Tibial nerve (tissue), 4 donors: ENCODE measurements around the gene FLRT2. TPM values are rescaled to one million over a fixed set of nuclear protein-coding genes. Genes with fewer than 3 reads are reported as not detected.

ENCODE experiments used
- DNase-seq, 2 donors: peaks; one replicate each; pipeline ENCODE4 v3.0.0-alpha.2; 2019; ENCODE audit warnings: low spot score in 2 of 2
- H3K27ac ChIP-seq, 4 donors: fragments of 200-600 bp; sonication (generic) in 3 of 4; one replicate each; pipeline ENCODE4 v1.5.1; 2017 to 2019; ENCODE audit warnings: mild to moderate bottlenecking in 1 of 4
- H3K27me3 ChIP-seq, 2 donors: fragments of 200-600 bp; sonication (generic) in 1 of 2; one replicate each; pipeline versions ENCODE4 v1.5.1 to v1.6.0; 2017 to 2019
- H3K36me3 ChIP-seq, 3 donors: fragments of 200-600 bp; sonication (generic); one replicate each; pipeline ENCODE4 v1.5.1; 2018 to 2019
- H3K4me1 ChIP-seq, 4 donors: fragments of 200-600 bp; sonication (generic) in 3 of 4; one replicate each; pipeline ENCODE4 v1.5.1; 2017 to 2019
- H3K4me3 ChIP-seq, 4 donors: fragments of 200-600 bp; sonication (generic) in 3 of 4; one replicate each; pipeline ENCODE4 v1.5.1; 2017 to 2019; ENCODE audit warnings: mild to moderate bottlenecking in 1 of 4, moderate library complexity in 1 of 4
- H3K9me3 ChIP-seq, 4 donors: fragments of 200-600 bp; sonication (generic) in 3 of 4; one replicate each; pipeline ENCODE4 v1.5.1; 2017 to 2019
- CTCF ChIP-seq, 5 experiments: fragments of 200-600 bp in 3 of 5; fragments of 450-650 bp in 2 of 5; sonication (generic) in 3 of 5; IDR thresholded peaks; one replicate each; pipeline ENCODE4 v1.5.1; 2016 to 2019; ENCODE audit warnings: antibody characterized with exemption in 5 of 5, mild to moderate bottlenecking in 3 of 5, moderate library complexity in 2 of 5
- EP300 ChIP-seq, 2 donors: sonication (generic); formaldehyde crosslinking; IDR thresholded peaks; one replicate each; pipeline ENCODE4 v1.6.1; 2017; ENCODE audit warnings: antibody characterized with exemption in 2 of 2, mild to moderate bottlenecking in 1 of 2
- POLR2A ChIP-seq, 2 donors: fragments of 450-650 bp; IDR thresholded peaks; one replicate each; pipeline ENCODE4 v1.6.1; 2017; ENCODE audit warnings: antibody characterized with exemption in 2 of 2, mild to moderate bottlenecking in 2 of 2, moderate library complexity in 2 of 2
- WGBS, 2 donors: methylation state at CpG; one replicate each; pipeline ENCODE4 v1.1.5; 2018; 5-methylcytosine and 5-hydroxymethylcytosine counted together
- total RNA-seq, 4 donors: library from RNA; depleted of rRNA; stranded (reverse); fragments of >200 nt; gene quantifications; one replicate each; pipeline ENCODE4 v1.1.0, GENCODE V29; 2016

Gene FLRT2
- total RNA-seq, 4 donors from 2014 or later = 26.4 to 109 (median 71.6) TPM

GRCh38 chr14:85644211-85644610 is 114.3 kb downstream of the FLRT2 start:
- Histone ChIP-seq H3K4me3 (no peak overlapping the region), H3K27ac (no peak overlapping the region), H3K9me3 (no peaks in the 10 kb centered on the region), H3K36me3 (no peaks in the 10 kb centered on the region), H3K4me1 (no peaks in the 10 kb centered on the region), H3K27me3 (no peaks in the 10 kb centered on the region)
- DNase-seq = no peak
- TF ChIP-seq EP300 (IDR thresholded peaks at IDR 0.05) = no peak
- TF ChIP-seq CTCF (IDR thresholded peaks at IDR 0.05) = no peak
- TF ChIP-seq POLR2A (IDR thresholded peaks at IDR 0.05) = no peak
- 91 to 94% methylated on average over 2 of the region's 2 CpGs for WGBS, 2 donors

- WGBS, 2 donors = 97 to 100% methylated on average over 2 of the region's 2 CpGs
- H3K36me3 ChIP-seq = no peaks in the 10 kb centered on the region
- H3K27me3 ChIP-seq = no peaks in the 10 kb centered on the region
- TF ChIP-seq EP300 (IDR thresholded peaks at IDR 0.05) (no peak), POLR2A (IDR thresholded peaks at IDR 0.05) (no peak), CTCF (IDR thresholded peaks at IDR 0.05) (no peak)
- no peak overlapping the region for H3K4me3 ChIP-seq
- DNase-seq = no peak
- no peak overlapping the region for H3K27ac ChIP-seq
- H3K4me1 ChIP-seq = no peaks in the 10 kb centered on the region
- H3K9me3 ChIP-seq = no peaks in the 10 kb centered on the region
Measured at GRCh38 chr14:85653029-85653428, 123.1 kb downstream of the FLRT2 start.

GRCh38 chr14:85660243-85660922 is 130.4 kb downstream of the FLRT2 start:
- WGBS, 2 donors = 33 to 49% methylated on average over 2 of the region's 2 CpGs
- H3K27me3 ChIP-seq = no peaks in the 10 kb centered on the region
- no peak for DNase-seq
- H3K4me3 ChIP-seq = no peak overlapping the region
- H3K27ac ChIP-seq = no peak overlapping the region
- no peaks in the 10 kb centered on the region for H3K9me3 ChIP-seq
- H3K36me3 ChIP-seq = no peaks in the 10 kb centered on the region
- peaks cover 0 to 6% (median 0%) of the 10 kb centered on the region in 4 donors for H3K4me1 ChIP-seq
- no peak for TF ChIP-seq EP300 (IDR thresholded peaks at IDR 0.05)
- TF ChIP-seq POLR2A (IDR thresholded peaks at IDR 0.05) = no peak
- no peak for TF ChIP-seq CTCF (IDR thresholded peaks at IDR 0.05)

GRCh38 chr14:85662096-85662495 is 132.2 kb downstream of the FLRT2 start:
- no peak for DNase-seq
- no peak overlapping the region for H3K27ac ChIP-seq
- peaks cover 0 to 6% (median 0%) of the 10 kb centered on the region in 4 donors for H3K4me1 ChIP-seq
- H3K4me3 ChIP-seq = no peak overlapping the region
- no peaks in the 10 kb centered on the region for H3K27me3 ChIP-seq
- TF ChIP-seq CTCF (IDR thresholded peaks at IDR 0.05) = no peak
- 78 to 82% methylated on average over 9 of the region's 9 CpGs for WGBS, 2 donors
- no peaks in the 10 kb centered on the region for H3K36me3 ChIP-seq
- H3K9me3 ChIP-seq = no peaks in the 10 kb centered on the region

- no peak overlapping the region for H3K4me3 ChIP-seq
- 54 to 56% methylated on average over 2 of the region's 2 CpGs for WGBS, 2 donors
Measured at GRCh38 chr14:85663256-85663655, 133.3 kb downstream of the FLRT2 start.

More at GRCh38 chr14:85663256-85663655, 133.3 kb downstream of the FLRT2 start:
- Histone ChIP-seq H3K4me1 (peaks cover 0 to 6% (median 0%) of the 10 kb centered on the region in 4 donors), H3K27ac (no peak overlapping the region), H3K27me3 (no peaks in the 10 kb centered on the region), H3K36me3 (no peaks in the 10 kb centered on the region), H3K9me3 (no peaks in the 10 kb centered on the region)
- no peak for TF ChIP-seq CTCF (IDR thresholded peaks at IDR 0.05)
- no peak for TF ChIP-seq POLR2A (IDR thresholded peaks at IDR 0.05)
- no peak for TF ChIP-seq EP300 (IDR thresholded peaks at IDR 0.05)
- DNase-seq = no peak
